Endodermal cell (in vitro differentiated cells): ENCODE measurements around the gene SEC22A. TPM values are rescaled to one million over a fixed set of nuclear protein-coding genes. Genes with fewer than 3 reads are reported as not detected.
A peak's percentile ranks its signal among the peaks of the same experiment; 100 is the strongest.

Experiments used
- DNase-seq: peaks from one replicate; pipeline ENCODE4 v3.0.0-alpha.2; 2017
- H3K27ac ChIP-seq: 2 replicates; pipeline ENCODE4 v1.5.1; 2013; ENCODE audit warnings: mild to moderate bottlenecking, low read depth, low read length, moderate library complexity
- H3K27me3 ChIP-seq: 2 replicates; pipeline ENCODE4 v1.6.1; 2013; ENCODE audit warnings: mild to moderate bottlenecking, low read length, moderate library complexity; ENCODE audit not compliant: insufficient read depth, control insufficient read depth, poor library complexity, severe bottlenecking
- H3K36me3 ChIP-seq: 2 replicates; pipeline ENCODE4 v1.7.0; 2013; ENCODE audit warnings: mild to moderate bottlenecking, low read length, moderate library complexity; ENCODE audit not compliant: control insufficient read depth, insufficient read depth
- H3K4me1 ChIP-seq: one replicate; pipeline ENCODE4 v1.7.0; 2013; ENCODE audit warnings: low read length; ENCODE audit not compliant: control insufficient read depth, insufficient read depth
- H3K4me3 ChIP-seq: 2 replicates; pipeline ENCODE4 v1.5.1; 2013; ENCODE audit warnings: mild to moderate bottlenecking, low read length, moderate library complexity
- H3K9ac ChIP-seq: 2 replicates; pipeline ENCODE4 v1.6.1; 2013; ENCODE audit warnings: mild to moderate bottlenecking, low read length, moderate library complexity; ENCODE audit not compliant: poor library complexity, severe bottlenecking; ENCODE audit errors: extremely low read depth
- H3K9me3 ChIP-seq: 2 replicates; pipeline ENCODE4 v1.6.1; 2013; ENCODE audit warnings: mild to moderate bottlenecking, low read length, moderate library complexity; ENCODE audit not compliant: control insufficient read depth
- H3K27ac Mint-ChIP-seq: 2 replicates; pipeline ENCODE4 v1.8.0; 2020; ENCODE audit warnings: mixed read lengths
- H3K27me3 Mint-ChIP-seq: 2 replicates; pipeline ENCODE4 v1.8.0; 2021; ENCODE audit warnings: mild to moderate bottlenecking, mixed read lengths; ENCODE audit not compliant: insufficient read depth
- H3K36me3 Mint-ChIP-seq: 2 replicates; pipeline ENCODE4 v1.8.0; 2020; ENCODE audit warnings: low read depth, mixed read lengths
- H3K4me1 Mint-ChIP-seq: 2 replicates; pipeline ENCODE4 v1.8.0; 2020; ENCODE audit warnings: mixed read lengths
- H3K4me3 Mint-ChIP-seq: 2 replicates; pipeline ENCODE4 v1.8.0; 2020; ENCODE audit warnings: mild to moderate bottlenecking, moderate library complexity, mixed read lengths
- H3K9me3 Mint-ChIP-seq: 2 replicates; pipeline ENCODE4 v1.8.0; 2020; ENCODE audit warnings: mild to moderate bottlenecking, mixed read lengths
- CTCF ChIP-seq: fragments of 200-600 bp; sonication (generic); conservative IDR thresholded peaks from 2 replicates; pipeline ENCODE4 v1.5.0; 2021; ENCODE audit warnings: antibody characterized with exemption, mild to moderate bottlenecking
- WGBS, 2 experiments: methylation state at CpG; one replicate each; pipeline versions ENCODE4 v1.1.5 to v1.1.7; 2013; ENCODE audit warnings: missing lambda C conversion rate in 2 of 2, mixed read lengths in 1 of 2; ENCODE audit not compliant: insufficient coverage in 1 of 2, insufficient read length in 1 of 2; 5-methylcytosine and 5-hydroxymethylcytosine counted together
- total RNA-seq, 2 donors: library from RNA; stranded (reverse); fragmentation: NEBNext Ultra II Directional in 1 of 2; extraction: Animal tissue kit (Norgen Biotek cat#: 25700) in 1 of 2; gene quantifications; 2 replicates in 1 of 2; 3 replicates in 1 of 2; pipeline ENCODE4 v1.2.1, GENCODE V29; 2021

SEC22A gene
- total RNA-seq, 2 donors from 2014 or later: 19.5 to 21.8 TPM

GRCh38 chr3:123239756-123240155, 38.0 kb downstream of the SEC22A start:
- Mint-ChIP-seq H3K36me3 (peaks cover 30% of the 10 kb centered on the region), H3K27me3 (no peaks in the 10 kb centered on the region), H3K27ac (no peak overlapping the region), H3K9me3 (no peaks in the 10 kb centered on the region), H3K4me1 (no peaks in the 10 kb centered on the region), H3K4me3 (no peak overlapping the region)
- Histone ChIP-seq H3K4me3 (no peak overlapping the region), H3K27me3 (no peaks in the 10 kb centered on the region), H3K9ac (no peak overlapping the region), H3K4me1 (no peaks in the 10 kb centered on the region), H3K36me3 (peaks cover 27% of the 10 kb centered on the region), H3K9me3 (no peaks in the 10 kb centered on the region), H3K27ac (no peak overlapping the region)
- WGBS, 2 experiments: 100% methylated on average over 1 of the region's 1 CpG; no CpG with 5 or more reads in 1 of the 2 experiments
- TF ChIP-seq CTCF: no peak
- DNase-seq: no peak

GRCh38 chr3:123244128-123244527, 42.4 kb downstream of the SEC22A start:
- DNase-seq: no peak
- peaks cover 17% of the 10 kb centered on the region for H3K4me1 Mint-ChIP-seq
- H3K9me3 ChIP-seq: peaks cover 7% of the 10 kb centered on the region
- H3K4me1 ChIP-seq: peaks cover 15% of the 10 kb centered on the region
- no peak overlapping the region for H3K4me3 ChIP-seq
- H3K4me3 Mint-ChIP-seq: no peak overlapping the region
- H3K36me3 ChIP-seq: peaks cover 67% of the 10 kb centered on the region
- no peak overlapping the region for H3K27ac ChIP-seq
- peaks cover 35% of the 10 kb centered on the region for H3K36me3 Mint-ChIP-seq
- H3K27ac Mint-ChIP-seq: no peak overlapping the region
- no peak for TF ChIP-seq CTCF
- H3K27me3 ChIP-seq: no peaks in the 10 kb centered on the region
- H3K27me3 Mint-ChIP-seq: no peaks in the 10 kb centered on the region
- WGBS, 2 experiments: 97 to 100% methylated on average over 1 to 4 of the region's 4 CpGs
- H3K9me3 Mint-ChIP-seq: no peaks in the 10 kb centered on the region
- no peak overlapping the region for H3K9ac ChIP-seq

- peaks cover 53% of the 10 kb centered on the region for H3K36me3 ChIP-seq
- Mint-ChIP-seq H3K4me1 (peaks cover 31% of the 10 kb centered on the region), H3K27ac (peak overlapping the region; percentile 2), H3K36me3 (peaks cover 22% of the 10 kb centered on the region), H3K9me3 (no peaks in the 10 kb centered on the region), H3K4me3 (no peak overlapping the region), H3K27me3 (no peaks in the 10 kb centered on the region)
- H3K4me3 ChIP-seq: no peak overlapping the region
- peaks cover 17% of the 10 kb centered on the region for H3K4me1 ChIP-seq
- H3K9ac ChIP-seq: no peak overlapping the region
- no peak for TF ChIP-seq CTCF
- peaks cover 9% of the 10 kb centered on the region for H3K9me3 ChIP-seq
- no peak for DNase-seq
- H3K27me3 ChIP-seq: no peaks in the 10 kb centered on the region
- 94 to 97% methylated on average over 3 of the region's 3 CpGs for WGBS, 2 experiments
- H3K27ac ChIP-seq: no peak overlapping the region
Observed at GRCh38 chr3:123246866-123247265, 45.1 kb downstream of the SEC22A start.
